AG10803 (cell line): Measurements from ENCODE around the gene ARHGAP22.

Experiments used
- DNase-seq: peaks from one replicate; pipeline ENCODE4 v3.0.0; 2010; ENCODE audit warnings: low read depth
- H3K4me3 ChIP-seq: 2 replicates; pipeline ENCODE4 v1.5.1; 2011; ENCODE audit warnings: mild to moderate bottlenecking, low read length, control low read depth
- CTCF ChIP-seq: conservative IDR thresholded peaks from 2 replicates; pipeline ENCODE4 v1.5.1; 2011; ENCODE audit warnings: mild to moderate bottlenecking, low read length, control low read depth, inconsistent platforms

ARHGAP22 gene

GRCh38 chr10:48453451-48454301, 151.2 kb downstream of the ARHGAP22 start:
- DNase-seq = no peak
- no peak for TF ChIP-seq CTCF
- no peak overlapping the region for H3K4me3 ChIP-seq

GRCh38 chr10:48452879-48453412, 151.9 kb downstream of the ARHGAP22 start:
- no peak overlapping the region for H3K4me3 ChIP-seq
- no peak for DNase-seq
- TF ChIP-seq CTCF = no peak

GRCh38 chr10:48451969-48452878, 152.6 kb downstream of the ARHGAP22 start:
- no peak overlapping the region for H3K4me3 ChIP-seq
- TF ChIP-seq CTCF = no peak
- DNase-seq = no peak

DNA sequence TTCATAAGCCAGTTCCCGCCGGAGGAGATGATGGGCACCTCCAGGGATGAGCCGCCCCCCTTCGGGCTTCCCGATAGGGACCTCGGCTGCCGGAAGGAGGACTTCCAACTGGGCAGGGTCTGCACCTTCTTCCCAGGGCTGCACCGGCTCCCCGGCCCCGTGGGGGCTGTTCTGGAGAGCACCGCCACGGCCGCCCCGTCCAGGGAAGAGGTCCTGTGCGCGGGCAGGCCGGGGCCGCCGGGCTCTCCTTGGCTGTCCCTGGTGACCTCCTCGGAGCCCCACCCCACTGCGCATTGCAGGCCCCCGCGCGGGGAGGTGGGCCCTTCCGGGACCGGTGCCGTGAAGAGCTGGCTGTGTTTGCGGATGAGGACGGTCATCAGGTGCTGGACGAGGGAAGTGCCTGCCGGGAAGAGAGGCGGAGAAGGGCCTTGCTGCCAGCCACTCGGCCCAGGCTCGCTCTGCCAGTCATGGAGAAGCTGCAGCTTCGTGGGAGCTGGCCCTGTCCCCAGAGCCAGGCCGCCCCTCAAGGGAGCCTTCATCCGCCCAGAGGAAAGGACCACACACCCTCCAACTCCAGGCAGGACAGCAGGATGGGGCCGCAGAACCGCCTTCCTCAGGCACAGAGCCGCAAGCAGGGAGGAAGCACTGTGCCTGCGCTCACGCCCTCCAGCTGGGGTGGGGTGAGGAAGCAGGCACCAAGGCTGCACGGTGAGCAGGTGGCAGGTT, 154.0 kb downstream of the ARHGAP22 start:
- no peak for TF ChIP-seq CTCF
- no peak overlapping the region for H3K4me3 ChIP-seq
- DNase-seq = no peak

DNA sequence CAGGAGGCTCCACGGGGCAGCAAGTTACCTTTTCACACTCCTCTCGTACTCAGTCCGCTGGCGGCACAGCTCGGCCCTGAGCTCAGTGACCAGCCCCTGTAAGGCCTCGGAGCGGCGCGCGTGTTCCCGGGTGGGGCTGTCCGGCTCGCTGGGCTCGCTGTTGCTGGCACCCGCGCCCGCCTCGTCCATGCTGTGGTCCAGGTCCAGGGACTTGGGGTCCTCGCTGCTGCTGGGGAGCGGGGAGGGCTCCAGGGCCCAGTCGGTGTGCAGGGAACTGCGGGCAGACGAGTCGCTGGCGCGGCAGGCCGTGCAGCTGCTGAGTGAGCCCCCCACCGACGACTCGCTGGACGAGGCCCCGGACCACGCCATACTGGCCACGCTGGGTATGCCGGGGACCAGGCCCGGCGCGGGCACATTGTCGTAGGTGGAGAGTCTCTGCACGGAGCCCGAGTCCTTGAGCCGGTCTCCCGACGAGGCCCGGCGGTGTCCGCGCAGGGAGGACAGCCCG, 154.6 kb downstream of the ARHGAP22 start:
- no peak overlapping the region for H3K4me3 ChIP-seq
- DNase-seq = no peak
- no peak for TF ChIP-seq CTCF

DNA sequence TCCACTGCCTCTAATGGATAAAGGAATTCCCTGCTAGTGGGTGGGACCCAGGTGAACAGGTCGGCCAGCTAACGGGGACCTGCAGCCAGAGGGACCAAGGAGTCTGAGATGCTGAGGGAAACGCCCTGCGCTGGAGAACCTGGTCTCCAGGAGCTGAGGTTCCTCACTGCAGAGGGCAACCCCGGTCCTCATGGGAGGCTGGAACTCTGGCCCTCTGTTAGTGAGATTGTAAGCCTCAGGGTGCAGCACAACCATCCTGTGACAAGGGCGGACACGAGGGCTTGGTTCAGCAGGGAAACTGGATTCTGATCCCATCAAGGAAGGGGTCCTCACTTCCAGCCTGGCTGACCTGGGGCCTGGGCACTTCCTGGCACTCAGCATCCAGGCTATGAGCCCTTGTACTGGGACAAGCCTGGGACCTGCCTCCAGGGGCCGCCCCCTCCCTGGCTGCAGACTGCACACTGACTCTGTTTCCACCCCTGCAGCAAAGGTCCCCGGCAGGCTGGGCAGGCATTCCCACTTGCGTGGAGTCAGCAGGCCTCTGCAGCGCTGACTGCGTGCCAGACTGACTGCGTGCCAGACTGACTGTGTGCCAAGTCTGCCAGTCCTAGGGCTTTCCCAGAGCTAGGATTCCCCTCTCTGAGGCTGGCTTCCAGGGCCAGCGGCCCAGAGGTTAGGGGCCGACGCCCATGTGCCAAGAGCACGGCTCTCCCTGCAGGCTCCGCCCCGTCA, 155.2 kb downstream of the ARHGAP22 start:
- DNase-seq = no peak
- no peak overlapping the region for H3K4me3 ChIP-seq
- no peak for TF ChIP-seq CTCF
